Astrocyte of the spinal cord (primary cell): Measurements from ENCODE around the gene LIMS2.

Source experiments
- DNase-seq: peaks from one replicate; pipeline ENCODE4 v3.0.0; 2011; ENCODE audit warnings: low read depth, low spot score
- H3K4me3 ChIP-seq: 2 replicates; pipeline ENCODE4 v1.5.1; 2011; ENCODE audit warnings: low read depth, mild to moderate bottlenecking, low read length, moderate library complexity
- in situ Hi-C: cut with HindIII; loops from 2 replicates; pipeline ENCODE4 v1.10.0; 2017; ENCODE audit warnings: low sequenced_read_pairs
- TF ChIP-seq, protein P1 (sequence below): IDR thresholded peaks from 2 replicates; pipeline ENCODE4 v1.5.1; 2012; ENCODE audit warnings: low read depth, mild to moderate bottlenecking, low read length, inconsistent platforms

The LIMS2 gene

DNA sequence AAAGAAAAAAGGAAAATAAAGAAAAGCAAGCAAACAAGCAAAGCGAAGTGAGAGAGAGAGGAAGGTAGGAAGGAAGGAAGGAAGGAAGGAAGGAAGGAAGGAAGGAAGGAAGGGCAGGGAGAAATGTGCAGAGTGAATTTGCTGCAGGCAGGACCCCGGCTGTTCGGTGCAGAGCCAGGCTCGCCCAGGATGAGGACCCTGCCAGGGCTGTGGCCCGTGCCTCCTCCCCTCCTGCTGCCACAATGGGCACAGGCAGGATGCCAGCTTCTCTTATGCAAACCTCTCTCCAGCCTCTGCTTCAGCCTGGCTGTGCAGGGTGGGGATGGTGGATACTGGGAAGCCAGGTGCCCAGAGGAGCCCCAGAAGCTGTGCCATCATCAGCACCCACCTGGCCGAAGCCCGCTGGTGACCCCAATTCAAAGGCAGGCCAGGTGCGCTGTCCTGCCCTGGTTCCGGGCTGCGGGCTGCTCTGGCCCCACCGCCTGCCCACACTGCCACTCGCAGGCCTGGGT lies 26.2 kb downstream of the LIMS2 start:
- TF ChIP-seq, protein P1, sequence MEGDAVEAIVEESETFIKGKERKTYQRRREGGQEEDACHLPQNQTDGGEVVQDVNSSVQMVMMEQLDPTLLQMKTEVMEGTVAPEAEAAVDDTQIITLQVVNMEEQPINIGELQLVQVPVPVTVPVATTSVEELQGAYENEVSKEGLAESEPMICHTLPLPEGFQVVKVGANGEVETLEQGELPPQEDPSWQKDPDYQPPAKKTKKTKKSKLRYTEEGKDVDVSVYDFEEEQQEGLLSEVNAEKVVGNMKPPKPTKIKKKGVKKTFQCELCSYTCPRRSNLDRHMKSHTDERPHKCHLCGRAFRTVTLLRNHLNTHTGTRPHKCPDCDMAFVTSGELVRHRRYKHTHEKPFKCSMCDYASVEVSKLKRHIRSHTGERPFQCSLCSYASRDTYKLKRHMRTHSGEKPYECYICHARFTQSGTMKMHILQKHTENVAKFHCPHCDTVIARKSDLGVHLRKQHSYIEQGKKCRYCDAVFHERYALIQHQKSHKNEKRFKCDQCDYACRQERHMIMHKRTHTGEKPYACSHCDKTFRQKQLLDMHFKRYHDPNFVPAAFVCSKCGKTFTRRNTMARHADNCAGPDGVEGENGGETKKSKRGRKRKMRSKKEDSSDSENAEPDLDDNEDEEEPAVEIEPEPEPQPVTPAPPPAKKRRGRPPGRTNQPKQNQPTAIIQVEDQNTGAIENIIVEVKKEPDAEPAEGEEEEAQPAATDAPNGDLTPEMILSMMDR: no peak
- in situ Hi-C loops: no loop called here
- no peak overlapping the region for H3K4me3 ChIP-seq
- DNase-seq: no peak

DNA sequence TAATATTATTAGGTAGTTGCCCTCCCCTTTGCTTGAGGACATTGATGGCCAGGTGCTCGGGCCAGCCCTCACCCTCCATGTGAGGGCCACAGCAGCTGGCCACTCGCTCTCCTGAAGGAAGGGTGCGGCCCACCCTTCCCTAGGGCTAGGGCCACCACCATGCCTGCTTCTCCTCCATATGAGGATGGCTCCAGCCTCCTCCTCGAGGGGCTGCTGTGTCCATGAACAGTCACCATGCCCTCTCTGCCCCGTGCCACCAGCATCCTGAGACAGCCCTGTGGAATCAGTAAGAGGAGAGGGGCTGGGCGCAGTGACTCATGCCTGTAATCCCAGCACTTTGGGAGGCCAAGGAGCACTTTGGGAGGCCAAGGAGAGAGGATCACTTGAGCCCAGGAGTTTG lies 27.0 kb downstream of the LIMS2 start:
- in situ Hi-C loops: no loop called here
- no peak overlapping the region for H3K4me3 ChIP-seq
- no peak for DNase-seq
- TF ChIP-seq, protein P1: no peak

DNA sequence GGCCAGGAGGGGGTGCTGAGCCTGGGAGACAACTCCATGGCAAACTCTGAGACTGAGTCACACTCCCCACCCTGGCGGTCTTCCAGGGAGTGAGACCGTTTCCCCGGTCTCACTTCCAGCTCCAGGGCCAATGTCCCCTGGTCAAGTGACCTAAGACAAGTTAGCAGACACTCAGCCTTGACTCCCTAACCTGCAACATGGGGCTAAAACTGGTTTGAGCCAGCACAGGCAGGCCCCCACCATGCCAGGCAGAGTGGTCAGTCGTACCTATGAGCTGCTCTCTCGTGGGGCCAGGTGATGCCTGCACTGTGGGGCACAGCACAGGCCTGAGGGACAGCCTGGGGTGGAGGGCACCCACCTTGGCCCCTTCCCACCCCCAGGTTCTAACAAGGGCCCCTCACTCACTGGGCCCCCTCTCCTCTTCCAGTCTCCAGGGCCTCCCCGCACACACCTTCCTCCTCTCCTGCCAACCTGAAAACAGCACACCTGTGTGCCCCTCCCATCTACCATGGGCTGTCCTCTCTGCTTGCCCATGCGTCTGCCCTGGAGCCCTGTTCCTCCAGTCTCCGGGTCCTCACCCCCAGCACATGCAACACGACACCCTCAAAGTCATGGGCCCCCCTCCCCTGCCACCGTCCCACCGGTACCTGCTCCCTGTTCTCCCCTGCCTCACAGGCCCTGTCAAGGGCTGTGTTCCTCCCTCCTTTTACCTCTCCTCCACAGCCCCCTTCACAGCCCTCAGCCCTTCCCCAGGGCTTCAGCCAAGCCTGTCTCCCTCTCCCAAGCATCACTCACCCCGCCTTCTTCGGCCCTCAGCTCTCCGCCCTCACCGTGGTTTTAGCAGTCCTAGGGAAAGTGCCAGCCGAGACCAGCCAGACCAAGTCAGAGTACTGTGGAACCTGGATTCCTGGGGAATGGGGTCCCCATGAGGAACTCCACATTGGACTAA lies 27.8 kb downstream of the LIMS2 start:
- DNase-seq: peak; percentile 24
- in situ Hi-C loops: no loop called here

DNA sequence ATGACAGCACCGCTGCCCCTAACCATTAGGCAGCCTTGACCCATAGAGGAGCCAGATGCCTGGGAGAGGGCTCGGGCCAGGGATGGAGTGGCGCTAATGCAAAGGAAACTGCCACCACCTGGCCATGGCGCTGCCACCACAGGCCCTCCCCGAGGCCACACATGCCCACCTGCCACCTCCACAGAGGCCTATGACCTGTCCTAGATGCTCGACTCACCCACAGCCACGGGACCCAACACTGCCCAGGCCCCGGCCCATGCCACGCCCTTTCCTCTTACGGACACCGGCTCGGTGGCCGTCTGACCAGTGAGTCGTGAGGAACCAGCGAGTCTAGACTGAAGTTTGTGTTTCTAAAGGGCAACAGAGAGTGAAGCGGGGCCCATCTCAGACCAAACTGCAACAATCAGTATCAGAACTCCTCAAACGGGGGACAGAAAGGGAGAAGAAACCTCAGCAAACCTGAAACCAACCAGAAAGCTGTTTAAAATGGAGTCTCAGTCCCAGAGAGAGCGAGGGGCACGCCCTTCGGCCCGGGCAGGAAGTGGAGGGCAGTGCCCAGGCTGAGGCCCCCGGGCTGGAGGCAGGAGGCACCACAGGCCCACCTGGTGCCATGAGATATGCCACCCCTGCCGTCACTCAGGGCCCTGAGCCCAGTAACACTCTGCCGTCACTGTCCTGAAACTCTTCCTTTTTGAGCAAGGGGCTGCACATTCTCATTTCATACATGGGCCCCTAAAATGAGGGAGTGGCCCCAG lies 28.7 kb downstream of the LIMS2 start:
- no peak for DNase-seq
- in situ Hi-C loops: no loop called here
- no peak overlapping the region for H3K4me3 ChIP-seq
- TF ChIP-seq, protein P1: no peak

More for the DNA sequence above, 27.8 kb downstream of the LIMS2 start:
- TF ChIP-seq, protein P1: no peak
- H3K4me3 ChIP-seq: no peak overlapping the region

DNA sequence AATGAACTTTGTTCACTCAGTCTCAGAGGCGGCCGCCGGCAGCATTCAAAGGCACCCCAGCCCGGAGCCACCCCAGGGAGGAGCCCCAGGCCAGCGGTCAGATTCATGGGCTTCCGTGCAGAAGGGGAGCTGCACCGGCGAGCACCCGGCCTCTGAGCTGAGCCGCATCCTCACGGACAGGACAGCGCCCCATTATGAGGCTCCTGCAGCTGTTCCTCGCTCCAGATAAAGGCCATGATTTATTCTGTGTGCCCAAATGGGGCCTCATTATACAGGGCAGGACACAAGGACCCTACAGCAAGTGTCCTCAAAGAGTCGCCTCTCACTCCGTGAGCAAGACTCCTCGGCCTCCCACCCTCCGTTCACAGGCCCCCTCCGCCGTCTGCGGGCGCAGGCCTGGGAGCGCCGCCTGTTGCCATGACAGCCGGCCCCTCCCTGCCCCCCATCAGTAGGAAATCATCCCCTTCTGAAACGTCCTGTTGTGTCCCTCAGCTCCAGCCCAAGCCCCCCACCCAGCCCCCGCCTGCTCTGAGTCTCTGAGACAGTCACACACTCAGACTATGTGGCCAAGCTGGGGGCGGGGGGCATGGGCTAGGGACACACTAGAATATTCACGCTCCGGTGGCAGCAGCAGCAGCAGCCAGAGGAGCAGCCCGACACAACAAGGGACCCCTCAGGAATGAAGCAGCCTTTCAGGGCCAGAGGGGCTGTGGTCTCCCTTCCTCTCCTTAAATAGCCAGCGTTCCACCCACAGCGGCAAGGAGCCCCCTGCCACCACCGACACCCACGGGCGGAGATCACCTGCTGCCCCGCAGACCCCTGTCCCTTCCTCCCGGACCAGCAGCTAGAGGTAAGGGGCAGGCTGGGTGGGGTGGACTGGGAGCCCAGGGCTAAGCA lies 29.7 kb downstream of the LIMS2 start, which contains the start of gene GPR17:
Gene GPR17, plus strand, starts transcription at position 759 of the 897 bp plus-strand sequence. CDS start 4,583 bp downstream, outside the sequence.
- DNase-seq: no peak
- H3K4me3 ChIP-seq: no peak within 1 kb of the TSS
- in situ Hi-C loops: no loop called here
- TF ChIP-seq, protein P1: no peak
